ENCODE results near the gene KY. TPM values are rescaled to one million over a fixed set of nuclear protein-coding genes. Genes with fewer than 3 reads are reported as not detected.

The KY gene
- polyA plus RNA-seq, 1 donor (not counting 4 experiments of a cell fraction or from before 2014, with no cell fraction given), result not detected

DNA sequence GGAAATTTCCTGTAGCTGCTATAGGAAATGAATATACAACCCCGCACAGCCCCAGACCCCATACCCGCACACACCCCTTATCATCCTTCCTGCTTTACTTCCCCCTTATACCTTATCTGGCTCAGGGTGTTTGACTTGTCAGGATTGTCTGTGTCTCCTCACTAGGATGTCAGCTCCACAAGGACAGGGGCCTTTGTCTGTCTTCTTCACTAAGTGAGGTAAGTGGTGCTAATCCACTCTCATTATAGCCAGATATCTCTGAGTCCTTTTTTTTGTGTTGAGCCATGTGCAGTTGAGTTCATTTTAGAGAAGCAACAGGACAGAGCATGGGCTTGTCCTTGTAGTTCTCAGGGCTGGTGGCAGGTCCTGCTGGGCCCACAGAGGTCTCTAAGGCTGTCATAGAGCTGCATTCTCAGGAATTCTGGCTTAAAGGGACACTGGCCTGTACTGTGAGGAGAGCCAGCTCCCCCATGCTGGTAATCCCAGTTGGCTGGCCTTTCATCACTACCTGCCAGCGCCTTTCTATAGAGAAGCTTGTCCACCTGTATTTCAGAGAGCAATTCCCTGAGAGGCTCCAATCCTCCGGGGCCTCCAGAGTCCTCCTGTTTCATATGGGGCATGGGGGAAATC, 9.0 kb downstream of the KY start:
- no peak overlapping the region for H3K4me3 ChIP-seq (ENCODE audit: control insufficient read depth in 2 of 3, extremely low read depth in 1 of 3, insufficient read depth in 2 of 3, low read depth in 1 of 3, low read length in 3 of 3)
- H3K4me2 ChIP-seq (ENCODE audit: control insufficient read depth, extremely low read depth, insufficient read depth, low read depth, low read length), result no peak overlapping the region
- no peaks in the 10 kb centered on the region for H3K4me1 ChIP-seq (ENCODE audit: control insufficient read depth, extremely low read depth, insufficient read depth, low read length)
- no peak overlapping the region for H3K27ac ChIP-seq (ENCODE audit: control insufficient read depth, insufficient read depth, low read length)
- no peaks in the 10 kb centered on the region for H3K79me2 ChIP-seq (ENCODE audit: control insufficient read depth, insufficient read depth, low read length)
- no peak overlapping the region for H3K9ac ChIP-seq (ENCODE audit: control insufficient read depth, extremely low read depth, insufficient read depth, low read length)
- no peaks in the 10 kb centered on the region for H3K27me3 ChIP-seq (ENCODE audit: control insufficient read depth, extremely low read depth, insufficient read depth, low read length)
- FAIRE-seq (no peak), DNase-seq (ENCODE audit: low read depth, low spot score) (no peak)
- H4K20me1 ChIP-seq (ENCODE audit: control insufficient read depth, extremely low read depth, insufficient read depth, low read length), result no peaks in the 10 kb centered on the region
- no peaks in the 10 kb centered on the region for H3K9me3 ChIP-seq (ENCODE audit: control insufficient read depth, low read depth, low read length)
- dilution Hi-C loops (cut with MboI; ENCODE audit: extremely low pct_ligation_motif_present, low sequenced_read_pairs), result no loop called here
- TF ChIP-seq, protein P1, sequence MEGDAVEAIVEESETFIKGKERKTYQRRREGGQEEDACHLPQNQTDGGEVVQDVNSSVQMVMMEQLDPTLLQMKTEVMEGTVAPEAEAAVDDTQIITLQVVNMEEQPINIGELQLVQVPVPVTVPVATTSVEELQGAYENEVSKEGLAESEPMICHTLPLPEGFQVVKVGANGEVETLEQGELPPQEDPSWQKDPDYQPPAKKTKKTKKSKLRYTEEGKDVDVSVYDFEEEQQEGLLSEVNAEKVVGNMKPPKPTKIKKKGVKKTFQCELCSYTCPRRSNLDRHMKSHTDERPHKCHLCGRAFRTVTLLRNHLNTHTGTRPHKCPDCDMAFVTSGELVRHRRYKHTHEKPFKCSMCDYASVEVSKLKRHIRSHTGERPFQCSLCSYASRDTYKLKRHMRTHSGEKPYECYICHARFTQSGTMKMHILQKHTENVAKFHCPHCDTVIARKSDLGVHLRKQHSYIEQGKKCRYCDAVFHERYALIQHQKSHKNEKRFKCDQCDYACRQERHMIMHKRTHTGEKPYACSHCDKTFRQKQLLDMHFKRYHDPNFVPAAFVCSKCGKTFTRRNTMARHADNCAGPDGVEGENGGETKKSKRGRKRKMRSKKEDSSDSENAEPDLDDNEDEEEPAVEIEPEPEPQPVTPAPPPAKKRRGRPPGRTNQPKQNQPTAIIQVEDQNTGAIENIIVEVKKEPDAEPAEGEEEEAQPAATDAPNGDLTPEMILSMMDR (optimal IDR thresholded peaks at IDR 0.05 in 1 of 3, IDR thresholded peaks at IDR 0.05 in 1 of 3, conservative IDR thresholded peaks at IDR 0.05 in 1 of 3; ENCODE audit: extremely low read depth in 1 of 3, insufficient read depth in 2 of 3, low read length in 3 of 3), result no peak
- TF ChIP-seq EZH2 (IDR thresholded peaks at IDR 0.05; ENCODE audit: low read length), result no peak
- no peaks in the 10 kb centered on the region for H3K36me3 ChIP-seq (ENCODE audit: control insufficient read depth in 2 of 2, extremely low read depth in 1 of 2, insufficient read depth in 2 of 2, low read length in 2 of 2)
- H3K9me1 ChIP-seq (ENCODE audit: control insufficient read depth, extremely low read depth, insufficient read depth, low read length), result no peaks in the 10 kb centered on the region
- no peak overlapping the region for H2AFZ ChIP-seq (ENCODE audit: control insufficient read depth, low read length)

DNA sequence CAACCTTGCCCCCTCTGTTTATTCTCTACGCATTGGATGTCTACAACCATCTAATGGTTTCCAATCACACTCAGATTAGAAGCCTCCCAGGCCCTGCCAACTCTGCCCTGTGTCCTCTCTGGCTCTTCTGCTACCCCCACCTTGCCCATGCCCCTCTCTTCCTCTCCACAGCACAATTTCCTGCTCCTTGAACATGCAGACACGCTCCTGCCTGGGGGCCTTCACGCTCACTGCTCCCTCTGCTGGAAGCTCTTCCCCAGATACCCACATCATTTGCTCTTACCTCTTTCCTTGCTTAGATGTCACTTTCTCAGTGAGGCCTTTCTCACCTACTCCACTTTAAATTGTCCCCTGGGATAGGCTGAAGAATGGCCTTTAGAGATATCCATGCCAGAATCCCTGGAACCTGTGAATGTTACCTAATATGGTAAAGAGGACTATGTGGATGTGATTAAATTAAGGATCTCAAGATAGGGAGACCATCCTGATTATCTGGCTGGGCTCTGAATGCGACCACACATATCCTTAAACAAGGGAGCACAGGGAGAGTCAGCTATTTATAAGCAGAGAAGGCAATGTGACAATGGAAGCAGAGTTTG, 9.9 kb downstream of the KY start:
- Histone ChIP-seq H3K27ac (ENCODE audit: control insufficient read depth, insufficient read depth, low read length) (no peak overlapping the region), H3K9ac (ENCODE audit: control insufficient read depth, extremely low read depth, insufficient read depth, low read length) (no peak overlapping the region), H3K27me3 (ENCODE audit: control insufficient read depth, extremely low read depth, insufficient read depth, low read length) (no peaks in the 10 kb centered on the region), H2AFZ (ENCODE audit: control insufficient read depth, low read length) (no peak overlapping the region), H3K9me1 (ENCODE audit: control insufficient read depth, extremely low read depth, insufficient read depth, low read length) (no peaks in the 10 kb centered on the region), H3K4me3 (ENCODE audit: control insufficient read depth in 2 of 3, extremely low read depth in 1 of 3, insufficient read depth in 2 of 3, low read depth in 1 of 3, low read length in 3 of 3) (no peak overlapping the region), H3K9me3 (ENCODE audit: control insufficient read depth, low read depth, low read length) (no peaks in the 10 kb centered on the region), H3K79me2 (ENCODE audit: control insufficient read depth, insufficient read depth, low read length) (no peaks in the 10 kb centered on the region), H3K36me3 (ENCODE audit: control insufficient read depth in 2 of 2, extremely low read depth in 1 of 2, insufficient read depth in 2 of 2, low read length in 2 of 2) (no peaks in the 10 kb centered on the region), H3K4me2 (ENCODE audit: control insufficient read depth, extremely low read depth, insufficient read depth, low read depth, low read length) (no peak overlapping the region), H3K4me1 (ENCODE audit: control insufficient read depth, extremely low read depth, insufficient read depth, low read length) (no peaks in the 10 kb centered on the region), H4K20me1 (ENCODE audit: control insufficient read depth, extremely low read depth, insufficient read depth, low read length) (no peaks in the 10 kb centered on the region)
- dilution Hi-C loops (cut with MboI; ENCODE audit: extremely low pct_ligation_motif_present, low sequenced_read_pairs), result no loop called here
- TF ChIP-seq EZH2 (IDR thresholded peaks at IDR 0.05; ENCODE audit: low read length), result no peak
- TF ChIP-seq, protein P1 (optimal IDR thresholded peaks at IDR 0.05 in 1 of 3, IDR thresholded peaks at IDR 0.05 in 1 of 3, conservative IDR thresholded peaks at IDR 0.05 in 1 of 3; ENCODE audit: extremely low read depth in 1 of 3, insufficient read depth in 2 of 3, low read length in 3 of 3), result peak; percentile 54 to 74 (median 70)
- FAIRE-seq, result no peak
- no peak for DNase-seq (ENCODE audit: low read depth, low spot score)

Measured in keratinocyte (primary cell).